Renal cortical epithelial cell (primary cell): ENCODE results near the gene FOXK1. TPM values are rescaled to one million over a fixed set of nuclear protein-coding genes. Genes with fewer than 3 reads are reported as not detected.
A peak's percentile ranks its signal among the peaks of the same experiment; 100 is the strongest.
"Not testable (repeated sequence)": the region's sequence is repeated elsewhere in the genome, so short reads cannot be mapped to it uniquely, and the experiment has no call there.

Source experiments
- DNase-seq: peaks from one replicate; pipeline ENCODE4 v3.0.0-alpha.2; 2011; ENCODE audit warnings: low read depth
- total RNA-seq: library from RNA; depleted of rRNA; stranded (reverse); fragments of >200 nt; gene quantifications from 2 replicates; pipeline ENCODE4 v1.2.3, GENCODE V29; 2014

Gene FOXK1
- total RNA-seq, 1 donor from 2014 or later: 45.8 TPM

- DNase-seq: no peak
Measured at GRCh38 chr7:4800926-4801838, 119.1 kb downstream of the FOXK1 start.

DNA sequence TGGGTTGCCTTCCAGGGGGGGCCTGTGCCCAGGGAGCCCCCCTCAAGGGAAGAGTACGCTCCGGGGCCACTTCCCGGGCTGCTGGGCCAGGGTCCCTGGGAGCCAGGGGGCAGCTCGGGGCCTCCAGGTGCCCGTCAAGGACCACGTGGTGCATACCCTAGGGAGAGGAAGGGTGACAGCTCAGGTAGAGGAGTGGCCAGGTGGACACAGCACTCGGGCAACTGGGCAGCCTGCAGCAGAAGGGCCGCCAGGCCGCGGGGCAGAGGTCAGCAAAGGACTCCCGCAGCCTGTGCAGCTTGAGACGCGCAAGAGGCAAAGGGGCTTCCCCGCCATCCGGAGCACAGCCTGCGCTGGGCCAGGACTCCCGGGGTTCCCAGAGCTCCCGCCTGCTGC is 119.7 kb downstream of the FOXK1 start:
- no peak for DNase-seq

DNA sequence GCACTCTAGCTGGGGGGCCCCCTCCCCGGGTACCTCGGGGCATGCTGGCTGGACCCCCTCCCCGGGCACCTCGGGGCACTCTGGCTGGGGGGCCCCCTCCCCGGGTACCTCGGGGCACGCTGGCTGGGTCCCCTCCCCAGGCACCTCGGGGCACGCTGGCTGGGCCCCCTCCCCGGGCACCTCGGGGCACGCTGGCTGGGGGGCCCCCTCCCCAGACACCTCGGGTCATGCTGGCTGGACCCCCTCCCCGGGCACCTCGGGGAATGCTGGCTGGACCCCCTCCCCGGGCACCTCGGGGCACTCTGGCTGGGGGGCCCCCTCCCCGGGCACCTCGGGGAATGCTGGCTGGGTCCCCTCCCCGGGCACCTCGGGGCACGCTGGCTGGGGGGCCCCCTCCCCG is 120.5 kb downstream of the FOXK1 start:
- not testable (repeated sequence) for DNase-seq

GRCh38 chr7:4803397-4804241 is 121.5 kb downstream of the FOXK1 start:
- DNase-seq: no peak

GRCh38 chr7:4805110-4805983 is 123.3 kb downstream of the FOXK1 start:
- DNase-seq: no peak

DNA sequence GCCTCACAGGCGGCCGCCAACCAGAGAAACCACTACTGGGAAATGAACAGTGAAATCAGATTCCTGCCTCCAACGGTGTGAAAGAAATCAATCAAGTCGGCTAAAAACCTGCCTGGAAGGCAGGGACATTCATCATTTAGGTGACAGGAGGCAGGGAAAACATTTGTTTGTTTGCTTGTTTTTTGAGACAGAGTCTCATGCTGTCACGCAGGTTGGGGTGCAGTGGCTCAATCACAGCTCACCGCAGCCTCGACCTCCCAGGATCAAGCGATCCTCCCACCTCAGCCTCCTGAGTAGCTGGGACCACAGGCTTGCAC is 123.8 kb downstream of the FOXK1 start:
- no peak for DNase-seq

DNA sequence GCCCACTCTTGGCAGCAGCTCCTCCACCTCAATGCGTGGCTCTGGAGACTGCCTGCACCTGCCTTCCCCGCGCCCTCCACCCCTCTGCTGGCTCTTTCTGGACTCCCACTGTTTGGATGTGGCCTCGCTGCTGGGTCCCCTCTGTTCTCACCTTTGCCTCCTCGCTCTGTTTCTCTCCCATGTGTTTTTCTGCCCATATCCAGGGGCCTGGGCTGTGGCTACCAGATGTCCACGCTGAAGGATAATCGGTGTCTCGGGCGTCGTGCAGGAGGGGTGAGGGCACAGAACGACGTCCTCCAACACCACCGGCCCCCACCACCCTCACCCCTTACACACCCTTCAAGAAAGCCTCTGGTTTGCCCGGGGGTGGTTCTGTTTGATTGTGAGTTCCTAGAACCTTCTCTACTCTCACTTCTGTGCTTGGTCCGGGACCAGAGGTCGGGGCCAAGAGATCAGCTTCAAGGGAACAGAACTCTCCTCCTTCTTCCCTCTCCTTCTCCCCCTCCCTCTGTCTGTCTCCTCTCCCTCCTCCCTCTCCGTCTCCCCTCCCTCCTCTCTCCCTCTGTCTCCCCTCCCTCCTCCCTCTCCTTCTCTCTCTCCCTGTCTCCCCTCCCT is 125.0 kb downstream of the FOXK1 start:
- no peak for DNase-seq

DNA sequence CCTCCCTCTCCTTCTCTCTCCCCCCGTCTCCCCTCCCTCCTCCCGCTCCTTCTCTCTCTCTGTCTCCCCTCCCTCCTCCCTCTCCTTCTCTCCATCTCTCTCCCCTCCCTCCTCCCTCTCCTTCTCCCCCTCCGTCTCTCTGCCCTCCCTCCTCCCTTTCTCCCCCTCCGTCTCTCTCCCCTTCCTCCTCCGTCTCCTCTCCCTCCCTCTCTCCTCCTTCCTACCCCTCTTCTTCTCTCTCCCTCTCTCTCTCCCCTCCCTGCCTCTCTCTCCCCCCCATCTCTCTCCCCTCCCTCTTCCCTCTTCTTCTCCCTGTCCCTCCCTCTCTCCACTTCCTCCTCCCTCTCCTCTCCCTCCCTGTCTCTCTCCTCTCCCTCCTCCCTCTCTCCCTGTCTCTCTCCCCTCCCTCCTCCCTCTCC is 125.5 kb downstream of the FOXK1 start:
- no peak for DNase-seq

DNA sequence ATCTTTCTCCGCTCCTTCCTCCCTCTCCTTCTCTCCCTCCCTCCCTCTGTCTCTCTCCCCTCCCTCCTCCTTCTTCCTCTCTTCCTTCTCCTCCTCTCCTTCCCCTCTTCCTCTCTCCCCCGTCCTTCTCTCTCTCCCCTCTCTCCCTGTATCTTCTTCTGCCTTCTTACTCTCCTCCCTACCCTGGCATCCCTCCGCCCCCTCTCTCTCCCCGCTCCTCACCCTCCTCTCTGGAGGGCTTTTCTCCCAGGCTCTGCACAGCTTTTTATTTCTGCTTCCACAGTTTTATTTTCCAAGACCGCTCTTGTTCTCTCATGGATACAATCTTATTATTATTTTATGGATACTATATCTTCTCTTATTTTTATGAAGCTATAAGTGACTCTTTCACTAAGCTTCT is 125.9 kb downstream of the FOXK1 start:
- DNase-seq: no peak

DNA sequence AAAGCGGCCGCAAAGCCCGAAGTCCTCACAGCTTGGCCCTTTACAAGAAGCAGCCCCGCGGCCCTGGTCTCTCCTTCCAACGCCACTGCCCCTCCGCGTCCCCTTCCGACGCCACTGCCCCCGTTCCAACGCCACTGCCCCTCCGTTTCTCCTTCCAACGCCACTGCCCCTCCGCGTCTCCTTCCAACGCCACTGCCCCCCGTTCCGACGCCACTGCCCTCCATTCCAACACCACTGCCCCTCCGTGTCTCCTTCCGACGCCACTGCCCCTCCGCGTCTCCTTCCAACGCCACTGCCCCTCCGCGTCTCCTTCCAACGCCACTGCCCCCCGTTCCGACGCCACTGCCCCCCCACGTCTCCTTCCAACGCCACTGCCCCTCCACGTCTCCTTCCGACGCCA is 126.5 kb downstream of the FOXK1 start:
- DNase-seq: no peak

- DNase-seq: no peak
Measured at GRCh38 chr7:4809091-4809591, 127.0 kb downstream of the FOXK1 start.

- peak; percentile 59 for DNase-seq
Measured at GRCh38 chr7:4809666-4810065, 127.6 kb downstream of the FOXK1 start.

GRCh38 chr7:4814433-4814832 is 132.3 kb downstream of the FOXK1 start:
- DNase-seq: no peak

DNA sequence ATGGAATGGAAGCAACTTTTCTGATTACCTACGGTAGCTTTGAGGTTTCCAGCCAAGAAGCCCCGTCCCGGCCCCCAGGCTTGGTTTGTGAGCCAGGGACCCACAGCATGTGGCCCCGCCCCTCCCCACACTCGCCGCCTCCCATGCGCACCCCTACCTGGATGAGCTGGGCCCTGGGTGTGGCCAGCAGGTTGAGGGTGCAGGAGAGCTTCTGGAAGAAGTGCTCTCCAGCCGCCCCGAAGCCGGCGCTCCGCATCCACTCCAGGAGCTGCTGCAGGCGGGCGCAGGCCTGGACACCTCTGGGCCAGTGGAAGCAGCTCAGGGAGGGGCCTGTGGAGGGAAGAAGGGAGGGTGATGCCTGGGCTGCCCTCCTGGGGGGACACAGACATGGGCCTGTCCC is 133.0 kb downstream of the FOXK1 start:
- DNase-seq: no peak

DNA sequence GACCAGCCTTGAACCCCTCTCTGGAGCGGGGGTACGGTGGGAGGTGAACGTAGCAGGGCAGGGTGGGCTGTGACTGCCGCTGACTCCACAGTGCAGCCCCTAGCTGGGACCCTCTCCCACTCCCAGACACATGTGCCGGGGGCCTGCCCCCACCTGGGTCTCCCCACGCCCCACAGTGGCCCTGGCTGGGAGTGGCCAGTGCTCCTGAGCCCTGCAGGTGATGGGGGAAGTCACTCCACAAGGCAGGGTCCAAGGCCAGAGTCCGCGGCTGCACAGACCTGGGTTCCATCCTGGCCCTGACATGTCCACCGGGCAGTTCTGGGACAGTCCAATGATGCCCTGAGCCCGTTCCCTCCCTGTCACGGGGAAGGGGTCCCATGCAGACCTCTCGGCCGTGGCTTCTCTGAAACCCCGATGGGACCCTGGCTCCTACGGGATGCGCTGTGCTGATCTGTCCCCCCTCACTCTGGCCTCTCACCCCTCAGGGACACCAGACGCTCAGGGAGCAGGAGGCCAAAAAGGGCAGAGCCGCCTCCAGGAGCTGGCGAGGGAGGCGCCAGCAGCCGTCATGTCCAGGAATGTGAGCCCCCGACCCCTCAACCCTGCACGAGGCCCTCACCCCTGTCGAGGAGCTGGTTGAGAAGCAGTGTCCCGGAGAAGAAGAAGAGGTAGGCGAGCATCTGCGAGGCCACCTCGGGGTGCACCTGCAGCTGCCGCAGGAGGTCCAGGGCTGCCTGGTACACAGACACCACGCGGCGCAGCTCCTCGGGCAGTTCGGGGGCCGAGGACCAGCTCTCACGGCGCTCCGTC is 133.7 kb downstream of the FOXK1 start:
- no peak for DNase-seq

DNA sequence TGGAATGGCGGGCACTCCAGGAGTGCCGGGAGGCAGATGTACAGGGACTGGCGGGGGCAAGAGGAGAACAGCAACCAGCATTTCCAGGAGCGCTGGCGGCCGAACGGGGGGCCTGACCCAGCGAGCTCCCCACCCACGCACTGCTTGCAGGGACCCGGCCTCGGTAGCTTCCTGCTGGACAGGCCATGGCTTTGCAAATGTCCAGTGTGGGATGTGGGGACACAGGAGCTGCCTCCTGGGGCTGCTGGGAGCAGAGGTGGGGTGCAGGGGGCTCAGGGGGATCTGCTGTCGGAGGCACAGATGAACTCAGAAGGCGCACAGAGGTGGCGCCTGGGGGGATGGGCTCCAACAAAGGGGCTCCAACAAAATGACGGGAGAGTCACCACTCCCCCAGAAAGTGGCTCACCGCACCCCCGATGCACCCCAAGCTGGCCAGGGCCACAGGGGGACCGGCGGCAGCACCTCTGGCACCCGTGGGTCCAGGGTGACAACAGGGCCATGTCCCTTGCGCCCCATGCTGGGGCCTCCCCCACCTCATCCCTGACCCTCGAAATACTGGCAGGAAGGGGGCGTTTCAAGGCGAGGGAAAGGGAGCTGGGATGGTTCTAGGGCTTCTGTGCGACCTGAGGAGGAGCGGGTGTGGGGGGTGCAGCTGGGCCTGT is 134.5 kb downstream of the FOXK1 start:
- no peak for DNase-seq

DNA sequence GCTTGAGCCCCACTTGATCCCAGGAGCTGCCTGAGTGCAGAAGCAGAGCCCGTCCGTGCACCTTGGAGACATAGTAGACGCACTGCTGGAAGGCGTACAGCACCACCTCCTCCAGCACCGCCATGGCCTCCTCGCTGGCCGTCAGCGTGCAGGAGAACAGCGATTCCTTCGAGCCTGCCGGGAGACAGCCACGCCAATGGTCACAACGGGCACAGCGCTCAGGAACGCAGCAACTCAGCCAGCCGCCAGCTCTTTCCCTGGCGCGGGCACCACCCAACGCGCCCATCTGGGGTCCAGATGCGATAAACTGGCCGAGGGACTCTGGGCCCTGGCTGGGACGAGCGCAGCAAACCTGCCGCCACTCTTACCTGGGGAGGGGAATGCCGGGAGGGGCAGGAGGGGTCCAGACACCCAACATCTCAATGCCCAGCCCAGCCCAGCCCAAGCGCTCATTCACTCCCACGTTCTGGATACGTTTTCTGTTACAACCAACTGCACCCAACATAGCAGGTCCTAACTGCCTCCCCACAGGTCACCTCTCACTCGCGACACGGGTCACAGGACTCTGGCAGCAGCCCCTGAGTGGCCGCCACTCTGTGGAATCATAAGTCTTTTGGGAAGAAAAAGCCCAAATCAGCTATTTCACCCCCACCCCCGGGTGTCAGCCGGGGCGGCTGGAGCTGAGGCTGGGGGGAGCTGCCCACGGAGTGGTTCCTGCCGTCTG is 135.2 kb downstream of the FOXK1 start:
- DNase-seq: no peak

- no peak for DNase-seq
Measured at GRCh38 chr7:4818000-4818794, 136.1 kb downstream of the FOXK1 start.
